ENCODE data around the gene CFAP70. TPM values are rescaled to one million over a fixed set of nuclear protein-coding genes. Genes with fewer than 3 reads are reported as not detected.

Gene CFAP70
- total RNA-seq, 1 experiment from 2014 or later, result 2.9 TPM

- BruUV-seq (replicated peaks), result no TSS peak
- RAD21 ChIA-PET (ENCODE audit: low non-redundant PET in 1 of 2, low total read pairs in 2 of 2, uncharacterized antibody in 2 of 2, unreplicated experiment in 2 of 2), result no interaction called here
- no peak overlapping the region for H3K4me3 ChIP-seq (replicated peaks in 1 of 2; ENCODE audit: low read depth in 1 of 2, low read length in 2 of 2)
- no peaks in the 10 kb centered on the region for H3K9me3 ChIP-seq (ENCODE audit: control insufficient read depth in 1 of 2, insufficient read depth in 1 of 2, low read depth in 1 of 2, low read length in 2 of 2)
- no peaks in the 10 kb centered on the region for H3K4me1 ChIP-seq (ENCODE audit: control insufficient read depth in 1 of 2, insufficient read depth in 2 of 2, low read length in 2 of 2)
- TF ChIP-seq TCF7L2 (IDR thresholded peaks at IDR 0.05; ENCODE audit: borderline replicate concordance, extremely low read depth, insufficient read depth, insufficient read length), result no peak
- TF ChIP-seq EZH2 (IDR thresholded peaks at IDR 0.05), result no peak
- no peak for TF ChIP-seq SIN3A (IDR thresholded peaks at IDR 0.05; ENCODE audit: low read depth)
- CTCF ChIA-PET, result no interaction called here
- peaks cover 7% of the 10 kb centered on the region; the same call in 1 of the 2 replicates for H4K20me1 ChIP-seq (ENCODE audit: insufficient read depth)
- no peak for ATAC-seq
- H3K4me2 ChIP-seq (ENCODE audit: low read length), result no peak overlapping the region
- H3K79me2 ChIP-seq (ENCODE audit: insufficient read depth, low read length), result peaks cover 24% of the 10 kb centered on the region
- no peak overlapping the region for H2AFZ ChIP-seq (ENCODE audit: low read depth, low read length, poor library complexity, severe bottlenecking)
- no peaks in the 10 kb centered on the region for H3K27me3 ChIP-seq (ENCODE audit: insufficient read depth, low read length)
- no peak for DNase-seq (ENCODE audit: low read depth, low spot score)
- intact Hi-C loops (cut with micrococcal nuclease), result no loop called here
- no peaks in the 10 kb centered on the region for H3K9me2 ChIP-seq (ENCODE audit: insufficient read depth)
- H3K36me3 ChIP-seq (ENCODE audit: control insufficient read depth in 1 of 2, insufficient read depth in 2 of 2, low read length in 2 of 2), result peaks cover 34 to 39% of the 10 kb centered on the region in 2 experiments
- POLR2A ChIA-PET, result no interaction called here
- no peak overlapping the region for H3K9ac ChIP-seq (ENCODE audit: low read length)
- no peak overlapping the region for H3K27ac ChIP-seq (ENCODE audit: low read depth, low read length)
Observed at GRCh38 chr10:73386583-73386982, 27.9 kb upstream of the CFAP70 start.

GRCh38 chr10:73379064-73379748 lies 20.5 kb upstream of the CFAP70 start:
- ChIA-PET POLR2A (no interaction called here), CTCF (no interaction called here), RAD21 (ENCODE audit: low non-redundant PET in 1 of 2, low total read pairs in 2 of 2, uncharacterized antibody in 2 of 2, unreplicated experiment in 2 of 2) (no interaction called here)
- H3K79me2 ChIP-seq (ENCODE audit: insufficient read depth, low read length), result no peaks in the 10 kb centered on the region
- H3K4me1 ChIP-seq (ENCODE audit: control insufficient read depth in 1 of 2, insufficient read depth in 2 of 2, low read length in 2 of 2), result no peaks in the 10 kb centered on the region
- H3K9me3 ChIP-seq (ENCODE audit: control insufficient read depth in 1 of 2, insufficient read depth in 1 of 2, low read depth in 1 of 2, low read length in 2 of 2), result no peaks in the 10 kb centered on the region
- no peaks in the 10 kb centered on the region for H4K20me1 ChIP-seq (ENCODE audit: insufficient read depth)
- intact Hi-C loops (cut with micrococcal nuclease), result no loop called here
- no peak overlapping the region for H3K4me2 ChIP-seq (ENCODE audit: low read length)
- no peak overlapping the region for H2AFZ ChIP-seq (ENCODE audit: low read depth, low read length, poor library complexity, severe bottlenecking)
- TF ChIP-seq TCF7L2 (IDR thresholded peaks at IDR 0.05; ENCODE audit: borderline replicate concordance, extremely low read depth, insufficient read depth, insufficient read length), result no peak
- TF ChIP-seq ATF3 (IDR thresholded peaks at IDR 0.05), result no peak
- no peak for TF ChIP-seq ELF1 (IDR thresholded peaks at IDR 0.05; ENCODE audit: borderline replicate concordance, low read depth)
- no peak for TF ChIP-seq POLR2A (IDR thresholded peaks at IDR 0.05; ENCODE audit: borderline replicate concordance, extremely low read depth, insufficient read depth, insufficient read length)
- no peak for TF ChIP-seq JUND (IDR thresholded peaks at IDR 0.05)
- no peak for TF ChIP-seq CTCF (IDR thresholded peaks at IDR 0.05 in 2 of 3, conservative IDR thresholded peaks at IDR 0.05 in 1 of 3; ENCODE audit: borderline replicate concordance in 1 of 3, insufficient read depth in 1 of 3, low read depth in 2 of 3, low read length in 2 of 3)
- TF ChIP-seq REST (IDR thresholded peaks at IDR 0.05; ENCODE audit: low read depth), result no peak
- no peak for TF ChIP-seq EGR1 (IDR thresholded peaks at IDR 0.05; ENCODE audit: low read depth)
- DNase-seq (ENCODE audit: low read depth, low spot score), result no peak
- H3K36me3 ChIP-seq (ENCODE audit: control insufficient read depth in 1 of 2, insufficient read depth in 2 of 2, low read length in 2 of 2), result peaks cover 36 to 40% of the 10 kb centered on the region in 2 experiments
- no peak for ATAC-seq
- no TSS peak for BruUV-seq (replicated peaks)
- H3K9ac ChIP-seq (ENCODE audit: low read length), result no peak overlapping the region
- no peaks in the 10 kb centered on the region for H3K27me3 ChIP-seq (ENCODE audit: insufficient read depth, low read length)
- no peaks in the 10 kb centered on the region for H3K9me2 ChIP-seq (ENCODE audit: insufficient read depth)
- no peak overlapping the region for H3K27ac ChIP-seq (ENCODE audit: low read depth, low read length)
- H3K4me3 ChIP-seq (replicated peaks in 1 of 2; ENCODE audit: low read depth in 1 of 2, low read length in 2 of 2), result no peak overlapping the region
